Measurements from ENCODE around the gene TSC22D2. TPM values are rescaled to one million over a fixed set of nuclear protein-coding genes. Genes with fewer than 3 reads are reported as not detected.

Gene TSC22D2
- total RNA-seq, 1 experiment from 2014 or later = 43.1 TPM

DNA sequence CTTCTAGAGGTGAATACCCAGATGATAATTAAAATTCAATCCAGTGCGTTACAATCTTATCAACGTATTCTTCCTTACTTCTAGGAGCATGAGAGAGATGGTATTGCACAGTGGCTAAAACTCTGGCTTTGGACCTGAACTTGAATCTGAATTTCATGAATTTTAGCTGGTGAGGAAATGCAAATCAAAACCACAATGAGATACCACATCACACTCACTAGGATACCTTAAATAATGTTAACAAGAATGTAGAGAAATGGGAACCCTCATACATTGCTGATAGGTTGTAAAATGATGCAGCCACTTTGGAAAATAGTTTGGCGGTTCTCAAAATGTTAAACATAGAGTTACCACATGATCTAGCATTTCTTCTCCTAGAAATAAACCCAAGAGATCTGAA, 47.1 kb upstream of the TSC22D2 start:
- no peak for DNase-seq (ENCODE audit: low read depth, low spot score)

DNA sequence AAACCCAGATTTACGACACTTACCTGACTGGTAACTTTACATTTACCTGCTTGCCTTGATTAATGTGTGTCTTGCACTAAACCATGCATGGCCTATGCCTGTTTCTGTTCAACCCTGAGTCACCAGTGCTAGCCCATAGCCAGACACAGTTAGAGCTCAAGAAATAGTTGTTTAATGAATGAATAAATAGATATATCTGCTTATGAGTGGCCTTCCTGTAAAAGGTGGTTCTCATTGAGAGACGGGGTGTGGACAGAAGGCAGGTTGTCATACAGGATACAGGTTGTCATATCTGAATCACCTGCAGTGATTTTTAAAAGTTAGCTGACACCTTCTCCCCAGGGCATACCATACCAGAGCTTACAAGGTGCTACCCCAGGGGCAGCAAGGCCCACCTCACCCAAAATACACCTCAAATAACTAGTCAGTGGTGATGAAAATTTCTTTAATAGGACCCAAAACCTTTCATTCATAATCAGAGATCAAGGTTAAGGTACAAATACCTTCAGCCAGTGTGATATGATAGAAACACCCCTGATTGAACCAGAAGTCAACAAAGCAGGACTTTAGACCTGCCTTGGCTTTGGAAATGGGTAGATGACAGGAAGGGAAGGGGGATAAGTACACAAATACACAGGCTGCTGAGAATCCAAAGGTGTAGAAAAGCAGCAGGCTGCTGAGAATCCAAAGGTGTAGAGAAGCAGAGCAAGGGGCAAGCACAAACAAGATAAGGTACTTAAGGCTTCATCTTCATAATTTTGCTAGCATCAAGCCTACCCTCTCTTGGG, 45.4 kb upstream of the TSC22D2 start:
- Histone ChIP-seq H3K36me3 (ENCODE audit: control insufficient read depth, insufficient read depth, low read length) (no peaks in the 10 kb centered on the region), H3K27me3 (ENCODE audit: control insufficient read depth, insufficient read depth, low read length) (no peaks in the 10 kb centered on the region), H3K4me3 (ENCODE audit: low read depth in 2 of 2, low read length in 2 of 2) (no peak overlapping the region), H3K4me1 (ENCODE audit: control insufficient read depth, insufficient read depth, low read length) (peaks cover 16% of the 10 kb centered on the region), H3K9me3 (ENCODE audit: control insufficient read depth, insufficient read depth, low read depth, low read length) (no peaks in the 10 kb centered on the region), H3K27ac (ENCODE audit: low read length) (peak overlapping the region; percentile 26; the same call in 1 of the 2 replicates)
- in situ Hi-C loops (cut with HindIII; ENCODE audit: low pct_unique_long_range_greater_than_20kb, low sequenced_read_pairs) = no loop called here
- DNase-seq (ENCODE audit: low read depth, low spot score) (no peak), ATAC-seq (0 out of 2 replicates have a peak, but pooled peaks have one; percentile 8)
- ChIA-PET POLR2A (no interaction called here), CTCF (no interaction called here)
- intact Hi-C loops (cut with micrococcal nuclease; ENCODE audit: unreplicated experiment) = no loop called here
- TF ChIP-seq REST (IDR thresholded peaks at IDR 0.05; ENCODE audit: insufficient read depth in 1 of 2, low read depth in 2 of 2, low read length in 1 of 2) (no peak), SIN3A (IDR thresholded peaks at IDR 0.05; ENCODE audit: borderline replicate concordance, insufficient read depth, low read depth, low read length) (no peak), CTCF (IDR thresholded peaks at IDR 0.05) (no peak), POLR2AphosphoS5 (IDR thresholded peaks at IDR 0.05; ENCODE audit: low read depth, low read length) (no peak), TCF7L2 (IDR thresholded peaks at IDR 0.05; ENCODE audit: low read depth, low read length) (no peak)
- no TSS peak for BruUV-seq (replicated peaks)

More for the DNA sequence above, 47.1 kb upstream of the TSC22D2 start:
- no peaks in the 10 kb centered on the region for H3K27me3 ChIP-seq (ENCODE audit: control insufficient read depth, insufficient read depth, low read length)
- ATAC-seq = no peak
- H3K36me3 ChIP-seq (ENCODE audit: control insufficient read depth, insufficient read depth, low read length) = no peaks in the 10 kb centered on the region
- CTCF ChIA-PET = no interaction called here
- peaks cover 19% of the 10 kb centered on the region for H3K4me1 ChIP-seq (ENCODE audit: control insufficient read depth, insufficient read depth, low read length)
- intact Hi-C loops (cut with micrococcal nuclease; ENCODE audit: unreplicated experiment) = no loop called here
- in situ Hi-C loops (cut with HindIII; ENCODE audit: low pct_unique_long_range_greater_than_20kb, low sequenced_read_pairs) = no loop called here
- no peaks in the 10 kb centered on the region for H3K9me3 ChIP-seq (ENCODE audit: control insufficient read depth, insufficient read depth, low read depth, low read length)
- H3K4me3 ChIP-seq (ENCODE audit: low read depth in 2 of 2, low read length in 2 of 2) = no peak overlapping the region
- TF ChIP-seq POLR2AphosphoS5 (IDR thresholded peaks at IDR 0.05; ENCODE audit: low read depth, low read length) (no peak), TCF7L2 (IDR thresholded peaks at IDR 0.05; ENCODE audit: low read depth, low read length) (no peak), SIN3A (IDR thresholded peaks at IDR 0.05; ENCODE audit: borderline replicate concordance, insufficient read depth, low read depth, low read length) (no peak), CTCF (IDR thresholded peaks at IDR 0.05) (no peak), REST (IDR thresholded peaks at IDR 0.05; ENCODE audit: insufficient read depth in 1 of 2, low read depth in 2 of 2, low read length in 1 of 2) (no peak)
- POLR2A ChIA-PET = interaction anchor here (0.7 kb wide), 1 partner anchor 48 kb away, joined by 3 read pairs; no protein-coding TSS in a partner anchor
- H3K27ac ChIP-seq (ENCODE audit: low read length) = peak overlapping the region; percentile 26; the same call in 1 of the 2 replicates
- no TSS peak for BruUV-seq (replicated peaks)
